ENCODE data around the gene SELENON.

GRCh38 chr1:25833158-25833557, 33.2 kb downstream of the SELENON start:
- TF ChIP-seq POLR2AphosphoS5 (IDR thresholded peaks at IDR 0.05; ENCODE audit: low read depth, low read length), result no peak
- TF ChIP-seq CTCF (IDR thresholded peaks at IDR 0.05; ENCODE audit: control extremely low read depth in 1 of 3, insufficient read depth in 1 of 3, low read depth in 1 of 3, low read length in 3 of 3), result no peak
- no peak for TF ChIP-seq CREB1 (IDR thresholded peaks at IDR 0.05)

Data from H1 (cell line).